Neural progenitor cell (in vitro differentiated cells): ENCODE results near the gene PHACTR1.

ENCODE experiments used
- CTCF ChIP-seq: fragments of 200-600 bp; sonication (generic); IDR thresholded peaks from 2 replicates; pipeline ENCODE4 v1.5.1; 2017; ENCODE audit warnings: antibody characterized with exemption, mild to moderate bottlenecking
- EZH2 ChIP-seq: fragments of 200-600 bp; sonication (generic); IDR thresholded peaks from 2 replicates; pipeline ENCODE4 v1.6.1; 2017; ENCODE audit warnings: antibody characterized with exemption, mild to moderate bottlenecking, moderate library complexity
- EZH2phosphoT487 ChIP-seq: fragments of 200-600 bp; sonication (generic); IDR thresholded peaks from 2 replicates; pipeline ENCODE4 v1.6.1; 2017; ENCODE audit warnings: antibody characterized with exemption

GRCh38 chr6:12921467-12921866 lies 204.9 kb downstream of the PHACTR1 start:
- TF ChIP-seq CTCF, result no peak
- TF ChIP-seq EZH2, result no peak
- TF ChIP-seq EZH2phosphoT487, result no peak
